Pons (tissue), 1 donor: ENCODE results near the gene TLX2.

ENCODE experiments used
- DNase-seq: peaks from one replicate; pipeline ENCODE4 v3.0.0-alpha.2; 2016; ENCODE audit warnings: low spot score

Gene TLX2

GRCh38 chr2:74532222-74532621 is 18.0 kb downstream of the TLX2 start:
- peak; percentile 51 for DNase-seq

GRCh38 chr2:74533464-74533863 is 19.2 kb downstream of the TLX2 start:
- DNase-seq, result no peak

GRCh38 chr2:74534411-74534810 is 20.2 kb downstream of the TLX2 start:
- DNase-seq, result no peak

GRCh38 chr2:74535440-74535965 is 21.3 kb downstream of the TLX2 start:
- no peak for DNase-seq

GRCh38 chr2:74536166-74536950 is 22.1 kb downstream of the TLX2 start:
- DNase-seq, result no peak

GRCh38 chr2:74537140-74537539 is 22.9 kb downstream of the TLX2 start:
- no peak for DNase-seq

- no peak for DNase-seq
Observed at GRCh38 chr2:74538881-74539339, 24.7 kb downstream of the TLX2 start.

- DNase-seq, result no peak
Observed at GRCh38 chr2:74540291-74540690, 26.0 kb downstream of the TLX2 start.

GRCh38 chr2:74542978-74543377 is 28.7 kb downstream of the TLX2 start:
- no peak for DNase-seq

- DNase-seq, result no peak
Observed at GRCh38 chr2:74544634-74545033, 30.4 kb downstream of the TLX2 start.

GRCh38 chr2:74546004-74546403 is 31.8 kb downstream of the TLX2 start:
- DNase-seq, result no peak

- no peak for DNase-seq
Observed at GRCh38 chr2:74548285-74548899, 34.1 kb downstream of the TLX2 start.

GRCh38 chr2:74548900-74549826 is 34.9 kb downstream of the TLX2 start:
- no peak for DNase-seq

- no peak for DNase-seq
Observed at GRCh38 chr2:74550231-74550630, 36.0 kb downstream of the TLX2 start.

- no peak for DNase-seq
Observed at GRCh38 chr2:74551530-74551929, 37.3 kb downstream of the TLX2 start.

GRCh38 chr2:74551942-74552913 is 38.0 kb downstream of the TLX2 start:
- DNase-seq, result no peak

- no peak for DNase-seq
Observed at GRCh38 chr2:74552914-74553811, 38.9 kb downstream of the TLX2 start.

GRCh38 chr2:74553892-74554819 is 39.9 kb downstream of the TLX2 start, which contains the start of the genes DOK1 and LOXL3:
Gene DOK1, plus strand, starts transcription at chr2:74554720. Its CDS starts 35 bp downstream, at chr2:74554755.
Gene LOXL3, minus strand, starts transcription at chr2:74553942. Its CDS starts 1,308 bp downstream, at chr2:74552634.
- DNase-seq, result peak; percentile 50
